ENCODE measurements around the gene PNPLA6. TPM values are rescaled to one million over a fixed set of nuclear protein-coding genes. Genes with fewer than 3 reads are reported as not detected.

PNPLA6 gene
- polyA plus RNA-seq, 1 of the 3 experiments (the other 2 are of a cell fraction): 90.5 TPM

DNA sequence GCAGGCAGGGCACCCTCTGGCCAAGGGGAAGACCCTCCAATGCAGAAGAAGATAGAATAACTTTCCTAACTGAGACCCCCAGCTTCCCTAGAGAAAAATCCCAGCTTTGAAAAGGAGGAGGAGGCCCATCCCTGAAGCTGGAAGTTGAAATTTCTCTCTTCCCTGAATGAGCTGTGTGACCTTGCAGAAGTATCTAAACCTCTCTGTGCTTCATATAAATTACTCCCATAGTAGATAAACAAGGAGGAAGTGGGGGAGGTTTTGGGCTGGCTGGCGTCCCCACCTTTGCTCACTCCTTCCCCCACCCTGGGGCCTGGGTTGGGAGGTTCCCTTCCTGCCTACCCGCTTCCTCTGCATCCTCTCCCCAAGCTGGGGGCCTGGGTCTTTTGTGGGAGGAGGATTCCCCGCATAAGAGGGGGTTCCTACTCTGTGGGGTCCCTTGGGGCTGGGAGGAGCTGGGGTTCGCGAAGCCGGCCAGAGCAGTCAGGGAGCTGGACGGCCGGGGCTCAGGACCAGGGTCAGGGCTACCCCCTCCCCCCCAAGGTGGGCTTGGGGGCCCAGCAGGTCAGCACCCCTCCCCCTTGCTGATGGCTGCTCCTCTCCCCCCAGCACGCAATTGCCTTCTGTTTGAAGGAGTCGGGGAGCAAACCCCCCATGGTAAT, 71.8 kb downstream of the PNPLA6 start:
- Histone ChIP-seq H3K27me3 (ENCODE audit: insufficient read depth) (no peaks in the 10 kb centered on the region), H3K9me2 (no peaks in the 10 kb centered on the region), H3K9me3 (no peaks in the 10 kb centered on the region), H3K79me2 (ENCODE audit: insufficient read depth) (no peaks in the 10 kb centered on the region), H3K4me2 (no peak overlapping the region), H3K27ac (ENCODE audit: low read depth in 2 of 2, low read length in 1 of 2) (no peak overlapping the region), H4K20me1 (ENCODE audit: insufficient read depth) (no peaks in the 10 kb centered on the region), H3K9ac (no peak overlapping the region), H3K4me1 (ENCODE audit: control insufficient read depth in 1 of 2, insufficient read depth in 2 of 2, low read depth in 1 of 2, low read length in 1 of 2) (peaks cover 0 to 8% of the 10 kb centered on the region in 2 experiments; a peak in 1 of 4 replicates), H3K4me3 (ENCODE audit: low read depth in 2 of 2, low read length in 1 of 2) (no peak overlapping the region), H3K36me3 (replicated peaks in 1 of 2; ENCODE audit: control insufficient read depth in 1 of 2, insufficient read depth in 2 of 2, low read length in 1 of 2) (no peaks in the 10 kb centered on the region), H3F3A (replicated peaks; ENCODE audit: insufficient read depth) (no peaks in the 10 kb centered on the region), H2AFZ (ENCODE audit: low read depth) (no peak overlapping the region)
- POLR2A ChIA-PET: interaction anchor here (1.0 kb wide), 1 partner anchor 12 kb away, joined by 3 read pairs; no protein-coding TSS in a partner anchor
- WGBS (ENCODE audit: low lambda C conversion rate): 76% methylated on average over 6 of the region's 10 CpGs
- no peak for DNase-seq
- TF ChIP-seq MXI1 (IDR thresholded peaks at IDR 0.05; ENCODE audit: low read depth, low read length) (no peak), CTCF (IDR thresholded peaks at IDR 0.05) (no peak), PBX3 (IDR thresholded peaks at IDR 0.05) (no peak), EP300 (IDR thresholded peaks at IDR 0.05; ENCODE audit: borderline replicate concordance in 1 of 2, low read depth in 1 of 2, low read length in 1 of 2) (no peak), NRF1 (IDR thresholded peaks at IDR 0.05; ENCODE audit: low read depth, low read length) (no peak), TAF1 (IDR thresholded peaks at IDR 0.05; ENCODE audit: borderline replicate concordance, low read depth, low read length) (no peak)
- CTCF ChIA-PET: interaction anchor here (2.0 to 2.8 kb wide), 2 partner anchors 10 to 39 kb away, joined by 10 to 12 read pairs; no protein-coding TSS in a partner anchor

DNA sequence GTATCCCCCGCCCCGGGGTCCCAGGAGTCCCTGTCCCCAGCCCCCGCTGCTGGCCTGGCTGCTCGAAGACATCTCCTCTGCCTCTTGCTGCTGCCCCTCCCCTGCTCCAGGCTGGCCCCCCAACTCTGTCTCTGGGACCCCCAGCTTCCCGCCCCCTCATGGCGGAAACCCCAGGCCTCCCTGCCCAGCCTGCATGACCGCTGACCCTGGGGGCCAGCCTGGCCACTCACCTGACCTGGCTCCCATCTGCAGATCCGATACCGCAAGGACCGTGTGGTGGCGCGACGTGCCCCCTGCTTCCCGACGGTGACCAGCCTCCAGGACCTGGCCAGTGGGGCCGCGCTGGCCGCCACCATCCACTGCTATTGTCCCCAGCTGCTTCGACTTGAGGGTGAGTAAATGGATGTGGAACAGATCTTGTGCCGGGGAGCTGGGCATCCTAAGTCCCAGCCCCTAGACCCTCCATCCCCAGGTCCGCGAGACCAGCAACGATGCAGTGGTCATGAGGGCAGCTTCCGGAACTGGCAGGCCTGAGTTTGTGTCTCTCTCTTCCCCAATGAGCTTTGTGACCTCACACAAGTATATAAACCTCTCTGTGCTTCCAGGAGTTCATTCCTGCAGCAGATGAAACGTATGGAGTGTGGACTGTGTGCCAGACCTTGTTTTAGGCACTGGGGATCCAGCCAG, 72.5 kb downstream of the PNPLA6 start:
- ChIA-PET CTCF (interaction anchor here (2.0 to 2.8 kb wide), 2 partner anchors 11 to 40 kb away, joined by 10 to 12 read pairs; no protein-coding TSS in a partner anchor), POLR2A (interaction anchor here (1.0 kb wide), 1 partner anchor 11 kb away, joined by 3 read pairs; no protein-coding TSS in a partner anchor)
- Histone ChIP-seq H3K27ac (ENCODE audit: low read depth in 2 of 2, low read length in 1 of 2) (no peak overlapping the region), H3K9me3 (no peaks in the 10 kb centered on the region), H3K4me2 (no peak overlapping the region), H3K36me3 (replicated peaks in 1 of 2; ENCODE audit: control insufficient read depth in 1 of 2, insufficient read depth in 2 of 2, low read length in 1 of 2) (no peaks in the 10 kb centered on the region), H3K27me3 (ENCODE audit: insufficient read depth) (no peaks in the 10 kb centered on the region), H4K20me1 (ENCODE audit: insufficient read depth) (no peaks in the 10 kb centered on the region), H3K9ac (no peak overlapping the region), H3K4me3 (ENCODE audit: low read depth in 2 of 2, low read length in 1 of 2) (no peak overlapping the region), H3K79me2 (ENCODE audit: insufficient read depth) (no peaks in the 10 kb centered on the region), H3K4me1 (ENCODE audit: control insufficient read depth in 1 of 2, insufficient read depth in 2 of 2, low read depth in 1 of 2, low read length in 1 of 2) (peaks cover 0 to 8% of the 10 kb centered on the region in 2 experiments; a peak in 1 of 4 replicates), H3F3A (replicated peaks; ENCODE audit: insufficient read depth) (no peaks in the 10 kb centered on the region), H2AFZ (ENCODE audit: low read depth) (no peak overlapping the region), H3K9me2 (no peaks in the 10 kb centered on the region)
- no peak for DNase-seq
- WGBS (ENCODE audit: low lambda C conversion rate): 82% methylated on average over 7 of the region's 25 CpGs
- TF ChIP-seq RXRA (IDR thresholded peaks at IDR 0.05; ENCODE audit: borderline replicate concordance, low read depth): no peak
- no peak for TF ChIP-seq EZH2phosphoT487 (IDR thresholded peaks at IDR 0.05; ENCODE audit: borderline replicate concordance, low read depth)
- no peak for TF ChIP-seq MEF2A (IDR thresholded peaks at IDR 0.05; ENCODE audit: borderline replicate concordance, low read depth)
- no peak for TF ChIP-seq SIN3A (IDR thresholded peaks at IDR 0.05; ENCODE audit: borderline replicate concordance, low read depth, low read length)
- TF ChIP-seq RAD21 (IDR thresholded peaks at IDR 0.05; ENCODE audit: low read length): no peak
- no peak for TF ChIP-seq TCF12 (IDR thresholded peaks at IDR 0.05)
- no peak for TF ChIP-seq CHD2 (IDR thresholded peaks at IDR 0.05; ENCODE audit: low read length, partially characterized antibody)
- no peak for TF ChIP-seq FOSL2 (IDR thresholded peaks at IDR 0.05; ENCODE audit: borderline replicate concordance, low read depth)
- TF ChIP-seq NFIC (IDR thresholded peaks at IDR 0.05; ENCODE audit: borderline replicate concordance): no peak
